Neuronal stem cell (in vitro differentiated cells): Measurements from ENCODE around the gene MPV17L2. TPM values are rescaled to one million over a fixed set of nuclear protein-coding genes. Genes with fewer than 3 reads are reported as not detected.

ENCODE experiments used
- small RNA-seq: library from polyadenylated mRNA; stranded (forward); fragments of <200 nt; extraction: miRNeasy Mini kit (QIAGEN cat#:217004); gene quantifications from one replicate; pipeline ENCODE3, GENCODE V24; 2013; ENCODE audit not compliant: insufficient read depth

MPV17L2 gene

Small RNA genes within 50 kb of the gene (small RNA-seq; reads per million reads assigned to genes)
- not detected for gene IFI30
